Left forelimb (tissue), 1 donor: ENCODE data around the gene ATAD2B.
"Not testable (repeated sequence)": the region's sequence is repeated elsewhere in the genome, so short reads cannot be mapped to it uniquely, and the experiment has no call there.

Experiments
- DNase-seq: peaks from one replicate; pipeline ENCODE4 v3.0.0-alpha.2; 2018; ENCODE audit warnings: low spot score

Gene ATAD2B

DNA sequence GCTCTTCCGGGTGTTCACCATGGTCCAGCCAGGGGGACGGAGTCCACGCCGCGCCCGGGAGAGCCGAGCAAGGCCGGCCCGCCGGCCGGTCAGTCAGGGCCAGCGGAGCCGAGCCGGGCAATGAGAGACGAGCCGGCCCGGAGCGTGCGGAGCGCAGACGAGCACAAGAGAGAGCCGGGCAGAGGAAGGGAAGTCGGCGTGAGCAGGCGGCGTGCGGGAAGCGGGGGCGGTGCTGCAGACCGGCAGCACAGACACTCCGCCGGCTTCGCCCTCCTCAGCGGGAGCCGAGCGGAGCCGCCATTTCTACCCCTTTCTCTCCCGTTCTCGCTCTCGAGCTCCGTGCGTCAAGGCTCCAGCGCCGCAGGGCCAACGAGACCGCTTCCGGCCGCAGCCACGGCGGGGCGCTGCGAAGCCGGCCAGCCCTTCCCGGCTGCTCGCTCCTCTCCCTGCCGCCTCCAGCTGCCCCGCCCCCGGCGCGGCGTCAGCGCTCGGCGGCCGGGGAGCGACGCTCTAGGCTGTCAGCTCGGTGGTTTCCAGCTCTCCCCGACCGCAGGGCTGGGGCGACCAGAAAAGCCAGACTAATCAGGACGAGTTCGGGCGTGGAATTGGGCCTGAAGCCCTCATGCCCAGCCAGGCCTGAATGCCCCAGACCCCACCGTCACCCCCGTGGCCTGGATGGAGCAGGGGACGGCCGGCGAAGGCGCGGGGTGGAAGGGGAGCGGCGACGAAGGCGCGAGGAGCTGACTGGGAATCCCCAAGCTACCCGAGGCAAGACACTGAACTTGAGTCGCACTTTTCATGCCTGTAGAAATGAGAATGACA, at the start of gene ATAD2B:
Gene ATAD2B, minus strand, starts transcription at position 374 of the 822 bp plus-strand sequence. Its CDS starts 353 bp downstream, at position 21.
- DNase-seq = peak; percentile 95

DNA sequence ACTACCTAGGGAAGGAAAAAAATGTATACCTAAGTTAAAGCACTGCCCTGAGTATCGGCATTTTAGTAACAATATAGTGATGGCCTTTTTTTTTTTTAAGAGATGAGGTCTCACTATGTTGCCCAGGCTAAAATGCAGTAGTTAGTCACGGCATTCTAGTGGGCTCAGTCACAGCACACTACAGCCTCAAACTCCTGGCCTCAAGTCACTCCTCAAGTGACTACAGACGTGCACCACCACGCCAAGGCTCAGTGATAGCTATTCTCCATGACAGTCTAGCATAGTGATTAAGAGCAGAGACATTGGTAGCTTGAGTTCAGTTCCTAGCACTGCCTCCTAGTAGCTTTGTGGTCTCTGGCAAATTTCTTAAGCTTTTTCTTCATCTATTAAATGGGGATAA, 40.9 kb upstream of the ATAD2B start:
- DNase-seq = no peak

DNA sequence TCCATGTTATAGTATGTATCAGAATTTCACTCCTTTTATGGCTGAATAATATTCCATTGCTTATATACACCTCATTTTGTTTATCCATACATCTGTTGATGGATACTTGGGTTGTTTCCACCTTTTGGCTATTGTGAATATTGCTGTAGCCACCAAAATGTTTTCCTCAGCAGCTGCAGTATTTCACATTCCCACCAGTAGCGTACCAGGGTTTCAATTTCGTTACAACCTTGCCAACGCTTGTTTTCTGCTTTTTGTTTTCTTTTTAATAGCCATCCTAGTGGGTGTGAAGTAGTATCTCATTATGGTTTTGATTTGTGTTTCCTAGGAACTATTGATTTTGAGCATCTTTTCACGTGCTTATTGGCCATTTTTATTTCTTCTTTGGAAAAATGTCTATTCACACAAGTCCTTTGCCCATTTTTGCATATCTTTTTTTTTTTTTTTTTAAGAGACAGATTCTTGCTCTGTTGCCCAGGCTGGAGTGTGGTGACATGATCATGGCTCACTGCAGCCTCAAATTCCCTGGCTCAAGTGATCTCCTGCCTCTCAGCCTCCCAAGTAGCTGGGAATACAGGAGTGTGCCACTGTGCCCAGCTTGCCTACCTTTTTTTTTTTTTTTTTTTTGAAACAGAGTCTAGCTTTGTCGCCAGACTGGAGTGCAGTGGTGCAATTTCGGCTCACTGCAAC, 27.5 kb upstream of the ATAD2B start:
- no peak for DNase-seq

DNA sequence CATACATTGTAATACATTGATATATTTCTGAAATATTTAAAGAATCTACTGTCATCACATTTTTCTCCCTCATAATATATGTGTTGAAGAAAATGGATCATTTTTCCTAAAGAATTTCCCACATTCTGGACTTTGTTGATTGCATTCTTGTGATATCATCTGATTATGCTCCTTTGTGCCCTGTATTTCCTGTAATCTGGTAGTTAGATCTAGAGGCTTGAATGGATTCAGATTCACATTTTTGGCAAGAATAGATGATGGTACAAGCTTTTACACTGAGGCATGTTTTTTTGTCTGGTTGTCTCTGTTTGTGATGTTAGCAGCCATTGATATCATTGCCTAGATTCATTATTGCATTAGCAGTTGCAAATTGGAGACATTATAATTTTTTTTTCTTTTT, 26.7 kb upstream of the ATAD2B start:
- DNase-seq = no peak

DNA sequence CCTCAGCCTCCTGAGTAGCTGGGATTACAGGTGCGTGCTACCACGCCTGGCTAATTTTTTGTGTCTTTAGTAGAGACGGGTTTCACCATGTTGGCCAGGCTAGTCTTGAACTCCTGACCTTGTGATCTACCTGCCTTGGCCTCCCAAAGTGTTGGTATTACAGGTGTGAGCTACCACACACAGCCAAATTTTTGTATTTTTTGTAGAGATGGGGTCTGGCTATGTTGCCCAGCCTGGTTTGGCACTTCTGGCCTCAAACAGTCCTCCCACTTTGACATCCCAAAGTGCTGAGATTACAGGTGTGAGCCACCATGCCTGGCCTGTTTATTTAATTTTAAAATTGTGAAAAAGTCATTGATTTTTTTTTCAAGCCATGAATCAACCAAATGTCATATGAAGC, 25.6 kb upstream of the ATAD2B start:
- DNase-seq = not testable (repeated sequence)

DNA sequence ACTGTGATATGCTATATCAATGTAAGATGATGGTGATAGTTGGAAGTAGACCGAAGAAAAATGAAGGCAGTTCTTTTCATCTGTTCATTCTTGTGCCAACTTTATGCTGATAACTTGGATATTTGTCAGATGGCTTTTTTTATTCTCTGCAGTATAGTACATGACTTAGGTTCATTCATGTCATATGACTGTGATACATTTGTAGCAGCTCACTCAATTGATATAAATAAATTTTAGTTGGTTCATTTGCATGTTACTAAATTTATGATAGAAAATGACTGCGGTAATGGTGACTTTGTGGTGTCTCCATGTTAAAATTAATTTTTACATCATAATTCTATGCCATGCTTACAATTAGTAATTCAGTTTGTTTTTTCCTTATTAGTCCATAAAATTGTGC, 20.4 kb upstream of the ATAD2B start:
- DNase-seq = no peak

DNA sequence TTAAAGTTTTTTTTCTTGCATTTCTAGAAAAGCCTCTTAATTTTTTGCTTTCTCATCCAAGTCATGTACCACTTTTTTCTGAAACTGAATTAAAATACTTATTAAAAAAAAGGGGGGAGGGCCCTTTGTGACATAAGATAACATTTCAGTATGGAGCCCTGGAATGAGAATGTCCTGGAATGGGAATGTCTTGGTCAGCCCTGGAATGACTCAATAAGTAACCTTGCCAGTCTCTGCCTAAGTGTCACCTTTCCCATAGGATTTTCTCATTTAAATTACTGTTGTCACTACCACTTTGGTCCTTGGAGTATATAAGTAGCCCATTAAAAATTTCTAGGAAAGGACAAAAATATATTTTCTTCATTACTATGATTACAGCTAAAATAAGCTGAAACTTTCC, 18.1 kb upstream of the ATAD2B start:
- no peak for DNase-seq

DNA sequence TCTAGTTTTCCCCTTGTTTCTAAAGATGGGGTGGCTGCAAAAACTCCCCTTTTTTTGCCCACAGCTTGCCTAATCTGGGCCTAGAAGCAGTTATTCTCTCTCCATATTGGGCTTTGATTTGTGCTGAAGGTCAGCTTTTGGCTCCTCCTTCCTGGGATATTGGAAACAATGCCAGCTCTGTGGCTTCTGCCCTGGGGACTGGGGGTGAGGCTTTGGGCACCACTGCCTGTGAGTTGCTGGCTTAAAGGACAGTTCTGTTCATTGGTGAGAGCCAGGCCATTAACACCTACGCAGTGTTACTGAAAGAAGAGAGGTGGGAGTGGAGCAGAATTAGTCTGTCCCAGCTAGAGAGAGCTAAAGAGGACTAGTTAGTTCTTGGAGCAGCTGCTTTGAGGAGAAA, 17.6 kb upstream of the ATAD2B start:
- DNase-seq = no peak

DNA sequence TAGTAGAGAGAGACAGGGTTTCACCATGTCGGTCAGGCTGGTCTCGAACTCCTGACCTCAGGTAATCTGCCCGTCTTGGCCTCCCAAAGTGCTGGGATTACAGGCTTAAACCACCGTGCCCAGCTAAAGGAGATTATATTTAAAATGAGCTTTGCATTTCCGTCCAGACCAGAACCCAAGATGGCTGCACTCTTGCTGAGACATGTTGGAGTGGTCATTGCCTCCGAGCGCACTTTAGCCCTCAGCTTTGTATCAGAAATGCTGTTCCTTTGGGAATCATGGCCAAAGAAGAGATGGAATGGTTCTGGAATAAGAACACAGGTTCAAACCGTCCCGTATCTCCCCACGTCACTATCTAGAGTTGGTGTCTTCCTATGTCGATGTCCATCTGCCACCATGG, 16.7 kb upstream of the ATAD2B start:
- no peak for DNase-seq

DNA sequence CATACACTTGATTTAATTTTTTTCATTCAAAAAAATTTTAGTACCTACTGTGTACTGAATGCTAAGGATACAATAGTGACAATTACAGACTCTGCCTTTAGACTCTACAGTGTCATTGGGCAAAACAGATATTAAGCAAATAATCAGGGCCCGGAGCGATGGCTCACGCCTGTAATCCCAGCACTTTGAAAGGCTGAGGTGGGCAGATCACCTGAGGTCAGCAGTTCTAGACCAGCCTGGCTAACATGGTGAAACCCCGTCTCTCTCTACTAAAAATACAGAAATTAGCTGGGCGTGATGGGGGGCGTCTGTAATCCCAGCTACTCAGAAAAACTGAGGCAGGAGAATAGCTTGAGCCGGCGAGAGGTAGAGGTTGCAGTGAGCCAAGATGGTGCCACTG, 14.7 kb upstream of the ATAD2B start:
- DNase-seq = no peak

DNA sequence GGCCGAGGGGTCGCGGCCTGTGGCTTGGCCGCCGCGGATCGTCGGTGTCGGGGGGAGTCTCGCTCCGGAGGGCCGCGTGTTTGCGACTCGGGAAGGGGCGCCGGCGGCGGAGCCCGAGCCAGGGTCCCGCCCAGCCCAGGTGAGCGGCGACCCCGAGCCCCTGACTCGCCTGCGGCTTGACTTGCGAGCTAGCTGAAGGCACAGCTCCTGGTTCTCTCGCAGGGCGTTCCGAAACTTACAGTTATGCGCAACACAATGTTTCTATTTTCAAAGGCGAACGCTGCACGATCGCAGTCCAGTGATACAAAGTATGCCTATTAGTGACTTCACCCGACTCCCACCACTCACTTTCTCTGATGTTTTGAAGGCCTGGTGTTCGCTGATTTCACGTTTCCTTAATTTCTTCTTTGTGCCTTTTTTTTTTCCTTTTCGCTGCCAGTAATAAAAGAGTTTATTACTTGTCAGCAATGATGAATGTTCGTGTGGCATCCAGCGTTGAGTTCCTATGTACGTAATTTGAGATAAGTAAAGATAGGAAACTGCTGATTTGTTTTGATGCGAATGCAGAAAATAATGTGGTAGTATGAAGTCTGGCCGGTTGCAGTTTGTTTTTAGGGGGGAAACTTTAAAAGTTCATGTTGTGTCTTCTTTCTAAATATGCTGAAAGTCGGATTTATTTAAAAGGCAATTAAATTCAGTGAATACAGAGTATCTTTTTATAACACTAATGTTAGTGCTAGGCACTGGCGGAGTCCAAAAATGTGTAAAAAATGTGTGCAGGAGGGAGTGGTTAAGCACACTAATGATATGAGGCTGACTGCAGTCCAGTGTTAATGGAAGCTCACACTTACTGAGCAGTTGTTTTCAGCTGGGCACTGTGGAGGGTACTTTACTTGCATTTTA, 14.0 kb upstream of the ATAD2B start:
- no peak for DNase-seq

DNA sequence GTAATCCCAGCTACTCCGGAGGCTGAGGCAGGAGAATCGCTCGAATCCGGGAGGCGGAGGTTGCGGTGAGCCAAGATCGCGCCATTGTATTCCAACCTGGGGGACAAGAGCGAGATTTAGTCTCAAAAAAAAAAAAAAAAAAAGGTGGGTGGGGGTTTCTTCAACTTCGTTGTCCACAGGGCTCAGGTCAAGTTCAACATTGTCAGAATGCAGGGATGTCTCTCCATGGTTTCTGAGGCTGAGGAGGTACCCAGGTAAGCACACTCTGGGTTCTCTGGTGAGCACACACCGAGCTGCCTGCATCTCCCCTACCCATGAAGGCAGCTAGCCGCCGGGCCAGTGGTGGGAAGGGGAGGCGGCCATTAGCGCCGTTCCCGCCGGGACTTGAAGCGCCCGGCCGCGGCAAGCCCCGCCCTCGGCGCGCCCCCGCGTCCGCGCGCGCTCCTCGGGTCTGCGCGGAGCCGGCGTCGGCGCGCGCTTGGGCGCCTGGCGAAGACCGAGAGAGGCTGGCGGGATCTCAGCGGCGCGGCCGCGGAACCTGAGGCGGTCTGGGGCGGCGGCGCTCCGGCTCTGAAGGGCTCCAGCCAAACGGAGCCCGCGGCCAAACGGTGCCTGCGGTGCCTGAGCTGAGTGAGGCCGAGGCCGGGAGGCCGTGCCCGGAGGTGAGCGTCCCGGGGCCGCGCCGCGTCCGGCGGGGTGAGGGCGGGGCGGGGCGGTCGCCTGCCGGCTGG, 13.2 kb upstream of the ATAD2B start, which contains the start of gene UBXN2A:
Gene UBXN2A, plus strand, starts transcription at position 477 of the 731 bp plus-strand sequence. CDS start 17,852 bp downstream, outside the sequence.
- peak; percentile 91 for DNase-seq

DNA sequence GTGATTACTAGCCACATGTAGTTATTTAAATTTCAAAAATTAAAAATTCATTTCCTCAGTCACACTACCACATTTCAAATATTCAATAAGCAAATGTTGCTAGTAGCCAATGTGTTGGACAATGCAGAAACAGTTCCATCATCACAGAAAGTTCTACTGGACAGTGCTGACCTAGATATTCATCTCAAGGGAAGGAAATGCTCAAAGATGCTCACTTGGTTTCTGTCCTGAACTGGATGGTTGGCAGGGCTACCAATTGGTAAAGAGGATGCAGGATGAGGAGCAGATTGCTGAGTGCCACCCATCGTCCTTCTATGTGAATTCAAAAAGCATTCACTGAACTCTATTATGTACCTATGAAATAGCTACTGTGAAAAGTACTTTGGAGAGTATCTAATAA, 7.3 kb upstream of the ATAD2B start:
- DNase-seq = no peak

DNA sequence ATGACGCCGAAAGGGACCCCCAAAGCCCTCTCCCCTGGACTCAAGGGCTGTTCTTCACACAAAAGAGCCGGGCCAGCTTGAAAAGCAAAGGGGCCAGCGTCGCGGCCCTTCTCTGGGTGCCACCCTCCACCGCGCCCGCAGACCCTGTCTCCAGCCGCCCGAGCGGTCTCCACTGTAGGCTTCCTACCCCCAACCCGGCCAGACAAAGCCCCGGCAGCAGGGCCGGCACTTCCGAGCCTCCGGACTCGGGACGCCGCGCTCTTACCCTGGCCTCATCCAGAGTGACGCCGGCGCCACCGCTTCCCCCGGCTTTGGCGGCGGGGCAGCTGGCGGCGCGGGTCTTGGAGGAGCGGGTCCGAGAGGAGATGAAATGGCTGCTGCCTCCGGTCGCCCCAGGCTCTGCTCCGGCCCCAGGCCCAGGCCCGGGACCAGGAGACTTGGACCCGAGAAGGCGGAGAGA, 603 bp downstream of the ATAD2B start:
- no peak for DNase-seq

DNA sequence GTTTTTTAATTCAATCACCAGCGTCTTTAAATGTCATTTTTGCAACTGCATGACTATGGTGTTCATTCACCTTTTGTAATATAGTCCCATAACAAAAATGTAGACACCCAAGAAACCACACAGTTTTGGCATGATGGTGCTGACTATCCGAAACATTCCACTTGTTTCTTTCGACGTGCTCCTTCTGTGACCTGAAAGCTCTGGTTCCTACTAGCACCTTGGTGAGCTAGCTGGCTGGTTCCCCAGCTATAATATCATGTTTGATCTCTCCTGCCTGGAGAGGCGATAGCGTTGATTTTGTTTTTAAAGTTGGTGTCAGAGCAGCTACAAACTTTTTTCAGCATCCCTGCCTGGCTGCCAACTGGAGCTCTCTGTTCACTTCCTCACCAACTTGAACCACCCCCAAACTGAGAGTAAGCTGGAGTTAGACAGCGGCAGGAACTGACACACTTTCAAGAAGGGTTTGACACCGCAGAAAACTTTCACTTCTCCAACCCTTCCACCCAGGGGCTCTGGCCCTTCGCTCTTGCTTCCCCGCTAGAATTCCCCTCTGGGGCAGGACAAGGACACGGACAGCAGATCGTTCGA, 1.1 kb downstream of the ATAD2B start:
- peak; percentile 79 for DNase-seq

DNA sequence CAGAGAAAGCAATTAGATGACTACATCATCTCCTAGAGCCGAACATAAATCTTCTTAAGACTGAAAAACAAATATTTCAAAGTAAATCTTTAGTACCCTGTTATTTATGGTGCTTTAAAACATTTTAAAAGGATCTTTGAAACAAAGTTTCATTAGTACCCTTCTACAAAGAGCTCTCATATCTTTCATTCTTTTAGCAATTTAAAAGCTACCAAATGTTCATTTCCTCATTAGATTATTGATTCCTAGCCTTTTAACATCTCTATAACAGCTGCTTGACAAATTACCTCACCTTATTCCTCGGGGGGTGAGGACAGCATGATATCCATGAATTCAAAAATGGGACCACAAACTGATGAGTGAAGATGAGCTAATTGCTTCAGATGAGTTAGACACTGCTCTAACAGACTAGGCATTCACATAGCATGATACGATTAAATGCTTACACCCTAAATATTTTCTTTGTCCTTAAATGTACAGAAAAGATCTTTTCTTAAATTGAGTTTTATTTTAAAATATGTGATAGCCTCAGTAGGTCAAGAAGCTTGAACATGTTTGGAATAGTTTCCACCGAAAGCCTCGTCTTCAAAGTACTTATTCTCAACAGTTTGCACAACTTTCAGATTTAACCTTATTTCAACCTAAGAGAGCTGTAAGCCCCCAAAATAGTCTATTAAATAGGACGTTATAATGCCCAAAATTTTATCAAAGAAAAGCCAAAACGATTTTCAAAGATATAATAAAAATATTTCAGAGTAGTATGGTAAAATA, 2.1 kb downstream of the ATAD2B start:
- DNase-seq = no peak

DNA sequence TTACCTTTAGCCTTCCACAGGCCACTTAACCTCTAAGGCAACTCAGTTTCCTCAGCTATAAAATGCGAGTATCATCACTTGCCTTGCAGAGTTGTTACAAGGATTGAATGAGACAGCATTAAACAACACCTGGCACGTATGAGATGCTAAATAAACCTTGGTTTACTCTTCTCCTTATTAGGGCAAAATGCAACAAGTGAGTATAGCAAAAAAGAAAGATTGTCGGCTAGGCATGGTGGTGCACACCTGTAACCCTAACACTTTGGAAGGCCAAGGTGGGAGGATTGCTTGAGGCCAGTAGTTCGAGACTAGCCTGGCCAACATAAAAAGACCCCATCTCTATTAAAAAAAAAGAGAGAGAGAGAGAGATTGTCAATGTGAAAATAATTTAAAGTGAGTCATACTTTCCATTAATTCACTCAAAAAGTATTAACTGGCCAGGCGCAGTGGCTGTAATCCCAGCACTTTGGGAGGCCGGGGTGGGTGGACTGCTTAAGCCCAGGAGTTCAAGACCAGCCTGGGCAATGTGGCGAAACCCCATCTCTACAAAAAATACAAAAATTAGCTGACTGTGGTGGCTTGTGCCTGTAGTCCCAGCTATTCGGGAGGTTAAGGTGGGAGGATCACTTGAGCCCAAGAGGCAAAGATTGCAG, 8.0 kb downstream of the ATAD2B start:
- no peak for DNase-seq

DNA sequence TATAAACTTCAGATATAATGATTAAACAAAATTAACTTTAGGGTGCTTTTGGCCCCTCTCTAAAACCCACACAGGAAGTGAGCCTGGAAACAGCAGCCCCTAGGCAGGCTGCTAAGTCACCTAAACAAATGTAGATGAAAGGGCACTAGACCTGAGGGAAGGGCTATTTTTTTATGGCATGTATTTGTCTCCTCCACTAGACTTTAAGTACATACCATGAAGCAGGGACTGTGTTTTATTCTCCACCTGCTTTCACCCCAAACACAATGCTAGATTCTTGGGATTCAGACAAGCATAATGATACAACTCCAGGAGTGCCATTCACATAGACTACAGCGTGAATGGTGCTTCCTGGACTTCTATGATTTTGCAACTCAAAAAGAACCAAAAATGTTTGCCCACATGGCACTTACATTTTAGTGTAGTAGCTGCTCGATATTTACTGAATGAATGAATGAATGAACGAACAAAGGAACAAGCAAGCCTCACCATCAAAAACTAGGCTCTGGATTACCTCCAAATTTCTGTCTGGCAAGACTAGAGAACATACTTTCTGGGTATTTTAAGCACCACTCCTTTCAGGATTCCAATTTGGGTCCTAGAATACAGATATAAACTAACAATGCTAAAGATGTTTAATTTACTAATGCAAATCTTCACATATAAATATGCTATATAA, 10.1 kb downstream of the ATAD2B start:
- no peak for DNase-seq

DNA sequence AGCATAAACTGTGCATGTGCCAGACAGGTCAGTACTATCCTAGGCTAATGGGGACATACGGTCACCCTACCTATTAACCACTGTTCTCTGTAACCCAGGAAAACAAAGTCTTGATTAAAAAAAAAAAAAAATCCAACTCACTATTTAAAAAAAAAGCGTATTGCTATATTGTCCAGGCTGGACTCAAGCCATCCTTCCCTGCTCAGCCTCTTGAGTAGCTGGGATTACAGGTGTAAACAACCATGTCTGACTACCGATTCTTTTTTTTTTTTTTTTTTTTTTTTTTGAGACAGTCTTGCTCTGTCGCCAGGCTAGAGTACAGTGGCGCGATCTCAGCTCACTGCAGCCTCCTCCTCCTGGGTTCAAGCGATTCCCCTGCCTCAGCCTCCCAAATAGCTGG, 11.6 kb downstream of the ATAD2B start:
- no peak for DNase-seq
